SH-SY5Y (cell line): Measurements from ENCODE around the gene USP6NL.

Source experiments
- GATA2 ChIP-seq: IDR thresholded peaks from 2 replicates; pipeline ENCODE4 v1.6.1; 2011; ENCODE audit warnings: mild to moderate bottlenecking, low read depth, low read length
- GATA3 ChIP-seq: IDR thresholded peaks from 2 replicates; pipeline ENCODE4 v1.6.1; 2011; ENCODE audit warnings: low read depth, mild to moderate bottlenecking, low read length, moderate library complexity

DNA sequence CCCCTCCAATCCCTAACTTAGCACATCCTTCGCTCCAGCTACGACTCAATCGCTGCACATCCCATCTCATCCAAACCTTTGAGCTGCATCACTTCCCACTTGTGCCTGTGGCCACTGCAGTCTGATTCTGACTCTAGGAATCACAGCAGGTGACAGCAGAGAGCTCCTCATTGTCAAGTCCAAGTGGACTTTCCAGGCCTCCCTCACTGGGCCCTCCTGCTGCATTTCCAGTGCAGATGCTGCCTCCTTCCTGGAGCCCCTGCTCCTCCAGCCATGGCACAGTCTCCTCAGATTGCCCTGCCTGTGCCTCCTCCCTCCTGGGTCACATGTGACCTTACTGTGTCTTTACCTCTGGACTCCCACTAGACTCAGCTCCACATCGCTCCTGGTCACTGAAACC lies 157.3 kb downstream of the USP6NL start:
- no peak for TF ChIP-seq GATA2
- no peak for TF ChIP-seq GATA3
